COLO668 (cell line): Measurements from ENCODE around the gene EVC.

Experiments used
- DNase-seq: peaks from one replicate; lab custom pipeline; 2025; ENCODE audit not compliant: unreplicated experiment; lab: John Stamatoyannopoulos, UW

Gene EVC

GRCh38 chr4:5730436-5730835 is 19.4 kb downstream of the EVC start:
- no peak for DNase-seq

- no peak for DNase-seq
These were observed 20.3 kb downstream of the EVC start for GRCh38 chr4:5730993-5731990.

GRCh38 chr4:5732158-5732557 is 21.2 kb downstream of the EVC start:
- DNase-seq: no peak

GRCh38 chr4:5734853-5735252 is 23.9 kb downstream of the EVC start:
- DNase-seq: no peak

GRCh38 chr4:5735463-5735862 is 24.5 kb downstream of the EVC start:
- DNase-seq: no peak

GRCh38 chr4:5738061-5738460 is 27.1 kb downstream of the EVC start:
- no peak for DNase-seq

- DNase-seq: no peak
These were observed 31.4 kb downstream of the EVC start for GRCh38 chr4:5742388-5742787.

GRCh38 chr4:5742968-5743367 is 32.0 kb downstream of the EVC start:
- DNase-seq: no peak

- DNase-seq: no peak
These were observed 35.2 kb downstream of the EVC start for GRCh38 chr4:5746250-5746649.

GRCh38 chr4:5746829-5747737 is 36.1 kb downstream of the EVC start:
- DNase-seq: no peak

GRCh38 chr4:5747738-5748375 is 36.9 kb downstream of the EVC start:
- DNase-seq: no peak

GRCh38 chr4:5749568-5749967 is 38.6 kb downstream of the EVC start:
- no peak for DNase-seq

- DNase-seq: no peak
These were observed 39.3 kb downstream of the EVC start for GRCh38 chr4:5750052-5750945.

GRCh38 chr4:5750946-5751665 is 40.1 kb downstream of the EVC start:
- DNase-seq: no peak

- no peak for DNase-seq
These were observed 40.8 kb downstream of the EVC start for GRCh38 chr4:5751666-5752375.

- no peak for DNase-seq
These were observed 41.6 kb downstream of the EVC start for GRCh38 chr4:5752376-5753184.

- DNase-seq: no peak
These were observed 42.4 kb downstream of the EVC start for GRCh38 chr4:5753366-5753765.
